Fibroblast of skin of right quadriceps (primary cell): ENCODE results near the gene PRKAG2.

Experiments used
- DNase-seq: peaks from one replicate; pipeline ENCODE4 v3.0.0-alpha.2; 2013

Gene PRKAG2

GRCh38 chr7:151666886-151667285 lies 210.0 kb downstream of the PRKAG2 start:
- no peak for DNase-seq

GRCh38 chr7:151665368-151665767 lies 211.5 kb downstream of the PRKAG2 start:
- DNase-seq, result peak; percentile 90

- no peak for DNase-seq
Measured at GRCh38 chr7:151664268-151664667, 212.6 kb downstream of the PRKAG2 start.

GRCh38 chr7:151663382-151664100 lies 213.4 kb downstream of the PRKAG2 start:
- no peak for DNase-seq

- DNase-seq, result no peak
Measured at GRCh38 chr7:151662251-151662826, 214.6 kb downstream of the PRKAG2 start.

- DNase-seq, result no peak
Measured at GRCh38 chr7:151661587-151661986, 215.3 kb downstream of the PRKAG2 start.

- peak; percentile 49 for DNase-seq
Measured at GRCh38 chr7:151660141-151660540, 216.8 kb downstream of the PRKAG2 start.

GRCh38 chr7:151659219-151659618 lies 217.7 kb downstream of the PRKAG2 start:
- DNase-seq, result no peak

GRCh38 chr7:151658778-151659177 lies 218.1 kb downstream of the PRKAG2 start:
- peak; percentile 54 for DNase-seq

GRCh38 chr7:151657173-151657572 lies 219.7 kb downstream of the PRKAG2 start:
- no peak for DNase-seq

- DNase-seq, result no peak
Measured at GRCh38 chr7:151655555-151655954, 221.4 kb downstream of the PRKAG2 start.

GRCh38 chr7:151652111-151652510 lies 224.8 kb downstream of the PRKAG2 start:
- DNase-seq, result no peak

- no peak for DNase-seq
Measured at GRCh38 chr7:151650161-151650560, 226.8 kb downstream of the PRKAG2 start.

- peak; percentile 39 for DNase-seq
Measured at GRCh38 chr7:151648429-151648828, 228.5 kb downstream of the PRKAG2 start.

- no peak for DNase-seq
Measured at GRCh38 chr7:151647874-151648273, 229.0 kb downstream of the PRKAG2 start.

- DNase-seq, result no peak
Measured at GRCh38 chr7:151647006-151647405, 229.9 kb downstream of the PRKAG2 start.

GRCh38 chr7:151645311-151645710 lies 231.6 kb downstream of the PRKAG2 start:
- DNase-seq, result no peak

- no peak for DNase-seq
Measured at GRCh38 chr7:151644554-151644953, 232.4 kb downstream of the PRKAG2 start.

- DNase-seq, result no peak
Measured at GRCh38 chr7:151642746-151643145, 234.2 kb downstream of the PRKAG2 start.

GRCh38 chr7:151641587-151641986 lies 235.3 kb downstream of the PRKAG2 start:
- DNase-seq, result no peak

GRCh38 chr7:151637781-151638261 lies 239.1 kb downstream of the PRKAG2 start:
- peak; percentile 94 for DNase-seq

GRCh38 chr7:151634643-151635042 lies 242.3 kb downstream of the PRKAG2 start:
- DNase-seq, result no peak

GRCh38 chr7:151633516-151633812 lies 243.5 kb downstream of the PRKAG2 start:
- no peak for DNase-seq

GRCh38 chr7:151632750-151633515 lies 244.0 kb downstream of the PRKAG2 start:
- peak; percentile 21 for DNase-seq
